Mucosa of stomach (tissue), 1 donor: ENCODE results near the gene NFYC.

Experiments
- H3K27me3 ChIP-seq: one replicate; pipeline ENCODE4 v1.7.0; 2013; ENCODE audit warnings: mild to moderate bottlenecking, low read length; ENCODE audit not compliant: control insufficient read depth, insufficient read depth
- H3K36me3 ChIP-seq: one replicate; pipeline ENCODE4 v1.7.0; 2013; ENCODE audit warnings: low read length; ENCODE audit not compliant: control insufficient read depth, insufficient read depth
- H3K4me1 ChIP-seq: one replicate; pipeline ENCODE4 v1.7.0; 2013; ENCODE audit warnings: mild to moderate bottlenecking, low read length; ENCODE audit not compliant: control insufficient read depth, insufficient read depth
- H3K4me3 ChIP-seq: one replicate; pipeline ENCODE4 v1.7.0; 2013; ENCODE audit warnings: low read length
- H3K9ac ChIP-seq: one replicate; pipeline ENCODE4 v1.7.0; 2013; ENCODE audit warnings: mild to moderate bottlenecking, low read length, moderate library complexity
- H3K9me3 ChIP-seq: one replicate; pipeline ENCODE4 v1.7.0; 2013; ENCODE audit warnings: mild to moderate bottlenecking, low read length, moderate library complexity; ENCODE audit not compliant: control insufficient read depth
- donor health status: Pancreatic carcinoma.

Gene NFYC

DNA sequence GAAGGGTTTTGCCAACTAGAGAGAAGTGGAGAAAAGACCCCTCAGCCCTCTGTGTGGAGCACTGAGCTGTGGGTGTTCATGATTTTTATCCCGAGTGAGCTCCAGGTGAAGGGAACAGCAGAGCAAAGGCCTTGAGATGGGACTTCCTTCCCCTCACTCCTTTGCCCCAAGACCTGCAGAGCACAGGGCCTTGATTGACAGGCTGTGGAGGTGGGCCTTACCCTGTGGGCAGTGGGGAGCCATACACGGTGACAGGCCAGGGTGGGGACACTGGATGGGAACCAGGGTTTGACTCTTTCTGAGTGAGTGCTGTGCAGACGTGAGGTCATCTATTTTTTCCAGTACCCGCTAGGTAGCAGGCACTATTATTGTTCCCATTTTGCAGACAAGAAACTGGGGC is 102.5 kb downstream of the NFYC start:
- Histone ChIP-seq H3K36me3 (no peaks in the 10 kb centered on the region), H3K27me3 (no peaks in the 10 kb centered on the region), H3K9ac (no peak overlapping the region), H3K9me3 (no peaks in the 10 kb centered on the region), H3K4me3 (no peak overlapping the region), H3K4me1 (peaks cover 11% of the 10 kb centered on the region)

DNA sequence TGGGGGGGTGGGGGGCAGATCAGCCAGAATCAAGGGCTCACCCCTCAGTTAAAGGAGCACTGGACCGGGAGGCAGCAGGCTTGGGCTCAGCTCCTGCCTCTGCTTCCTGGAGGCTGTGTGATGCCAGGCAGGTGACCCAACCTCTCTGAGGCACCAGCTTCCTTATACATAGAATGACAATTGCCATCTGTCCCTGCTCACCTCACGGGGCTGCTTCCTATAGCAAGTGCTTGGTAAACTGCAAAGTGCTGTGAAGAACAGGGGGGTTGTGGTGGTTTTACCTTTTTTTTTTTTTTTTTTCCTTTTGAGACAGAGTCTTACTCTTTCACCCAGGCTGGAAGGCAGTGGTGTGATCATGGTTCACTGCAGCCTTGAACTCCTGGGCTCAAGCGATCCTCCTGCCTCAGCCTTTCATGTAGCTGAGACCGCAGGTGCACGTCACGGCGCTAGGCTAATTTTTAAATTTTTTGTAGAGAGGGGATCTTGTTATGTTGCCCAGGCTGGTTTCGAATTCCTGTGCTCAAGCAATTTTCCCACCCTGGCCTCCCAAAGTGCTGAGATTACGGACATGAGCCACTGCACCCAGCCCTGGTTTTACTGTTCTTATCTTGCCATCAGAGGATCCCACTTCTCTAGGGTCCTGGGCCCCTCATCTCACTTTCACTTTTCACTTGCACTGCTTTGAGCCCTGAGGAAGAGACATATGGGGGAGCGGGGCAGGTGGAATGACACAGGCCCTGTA is 103.6 kb downstream of the NFYC start:
- Histone ChIP-seq H3K9ac (no peak overlapping the region), H3K4me1 (peaks cover 21% of the 10 kb centered on the region), H3K36me3 (no peaks in the 10 kb centered on the region), H3K9me3 (no peaks in the 10 kb centered on the region), H3K4me3 (no peak overlapping the region), H3K27me3 (no peaks in the 10 kb centered on the region)

DNA sequence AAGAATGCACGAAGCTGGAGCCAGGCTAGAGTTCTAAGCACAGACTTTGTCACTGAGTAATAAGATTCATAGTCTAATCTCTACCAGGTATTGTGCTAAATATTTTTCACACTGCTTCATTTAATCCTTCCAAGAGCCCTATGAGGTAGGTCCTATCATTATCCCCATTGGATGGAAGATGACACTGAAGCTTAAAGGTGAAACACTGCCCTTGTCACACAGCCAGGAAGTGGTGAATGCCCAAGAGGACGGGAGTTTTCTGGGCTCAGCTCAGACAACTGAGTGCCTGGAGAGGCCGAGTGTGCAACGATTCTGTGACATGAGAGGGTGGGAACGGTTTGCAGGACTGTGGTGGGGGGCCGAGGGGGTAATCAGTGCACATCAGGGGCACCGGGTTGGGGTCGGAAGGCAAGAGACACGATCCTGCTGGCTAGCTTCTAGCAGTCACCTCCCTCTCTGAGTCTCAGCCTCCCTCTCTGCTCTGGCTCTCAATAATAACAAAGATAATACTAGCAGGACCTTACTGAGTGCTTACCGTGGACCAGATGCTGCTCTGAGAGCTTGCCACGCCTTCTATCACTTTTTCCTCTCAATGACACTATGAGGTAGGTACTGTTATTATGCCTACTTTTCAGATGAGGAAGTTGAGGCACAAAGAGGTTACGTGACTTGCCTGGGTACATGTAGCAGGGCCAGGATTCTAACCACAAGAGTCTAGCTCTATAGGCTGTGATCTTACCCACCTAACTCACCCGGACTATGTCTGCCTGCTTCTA is 104.5 kb downstream of the NFYC start:
- Histone ChIP-seq H3K9ac (no peak overlapping the region), H3K36me3 (no peaks in the 10 kb centered on the region), H3K4me1 (peaks cover 26% of the 10 kb centered on the region), H3K9me3 (no peaks in the 10 kb centered on the region), H3K27me3 (no peaks in the 10 kb centered on the region), H3K4me3 (no peak overlapping the region)

DNA sequence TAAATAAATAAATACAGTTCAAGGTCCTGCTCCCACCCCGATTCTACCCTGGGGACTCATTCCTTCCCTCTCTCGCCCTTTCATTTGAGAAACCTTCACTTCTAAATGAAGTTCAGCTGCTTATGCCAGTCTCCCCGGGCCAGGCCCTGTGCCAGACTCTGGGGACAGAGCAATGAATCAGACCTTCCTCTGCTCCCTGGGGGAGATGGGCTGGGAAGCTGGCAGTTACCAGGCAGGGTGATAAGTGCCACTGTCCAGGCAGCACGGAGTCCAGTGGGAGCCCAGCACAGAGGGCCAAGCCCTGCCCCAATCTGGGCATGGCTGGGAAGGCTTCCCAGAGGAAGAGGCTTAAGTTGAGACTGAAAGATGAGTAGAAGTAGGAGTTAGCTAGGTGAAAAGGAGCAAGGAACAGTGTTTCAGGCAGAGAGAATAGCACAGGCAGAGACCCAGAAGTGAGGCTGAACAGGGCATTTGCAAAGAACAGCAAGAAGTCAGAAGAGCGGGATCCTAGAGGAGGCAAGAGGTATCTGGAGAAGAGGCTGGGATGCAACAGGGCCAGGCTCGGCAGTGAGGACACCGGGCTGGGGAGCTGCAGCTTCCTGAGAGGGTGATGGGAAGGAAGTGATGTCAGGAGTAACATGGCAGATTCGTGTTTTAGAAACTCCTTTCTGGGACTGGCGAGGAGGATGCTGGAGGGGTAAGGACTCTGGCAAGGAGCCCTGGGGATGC is 105.6 kb downstream of the NFYC start:
- Histone ChIP-seq H3K4me3 (no peak overlapping the region), H3K9ac (peak overlapping the region; percentile 22), H3K9me3 (no peaks in the 10 kb centered on the region), H3K4me1 (peaks cover 37% of the 10 kb centered on the region), H3K27me3 (no peaks in the 10 kb centered on the region), H3K36me3 (no peaks in the 10 kb centered on the region)

DNA sequence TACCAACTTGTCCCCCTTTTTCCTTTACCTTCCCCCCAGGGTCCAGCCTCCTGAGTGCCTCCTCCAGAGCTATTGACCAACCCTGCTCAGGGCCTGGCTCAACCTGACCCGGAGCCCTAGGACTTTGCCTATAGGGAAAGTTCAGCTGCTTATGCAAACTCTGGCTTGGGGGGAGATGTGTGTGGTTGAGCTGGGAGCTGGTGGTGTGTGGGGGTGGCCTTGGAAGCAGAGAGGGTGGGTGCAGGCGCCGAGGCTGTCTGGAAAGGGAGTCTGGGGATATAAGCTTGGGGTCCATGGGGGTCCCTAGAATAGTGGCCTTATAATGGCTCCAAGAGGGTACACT is 106.1 kb downstream of the NFYC start:
- Histone ChIP-seq H3K4me1 (peaks cover 40% of the 10 kb centered on the region), H3K27me3 (no peaks in the 10 kb centered on the region), H3K36me3 (no peaks in the 10 kb centered on the region), H3K9ac (no peak overlapping the region), H3K4me3 (no peak overlapping the region), H3K9me3 (no peaks in the 10 kb centered on the region)

DNA sequence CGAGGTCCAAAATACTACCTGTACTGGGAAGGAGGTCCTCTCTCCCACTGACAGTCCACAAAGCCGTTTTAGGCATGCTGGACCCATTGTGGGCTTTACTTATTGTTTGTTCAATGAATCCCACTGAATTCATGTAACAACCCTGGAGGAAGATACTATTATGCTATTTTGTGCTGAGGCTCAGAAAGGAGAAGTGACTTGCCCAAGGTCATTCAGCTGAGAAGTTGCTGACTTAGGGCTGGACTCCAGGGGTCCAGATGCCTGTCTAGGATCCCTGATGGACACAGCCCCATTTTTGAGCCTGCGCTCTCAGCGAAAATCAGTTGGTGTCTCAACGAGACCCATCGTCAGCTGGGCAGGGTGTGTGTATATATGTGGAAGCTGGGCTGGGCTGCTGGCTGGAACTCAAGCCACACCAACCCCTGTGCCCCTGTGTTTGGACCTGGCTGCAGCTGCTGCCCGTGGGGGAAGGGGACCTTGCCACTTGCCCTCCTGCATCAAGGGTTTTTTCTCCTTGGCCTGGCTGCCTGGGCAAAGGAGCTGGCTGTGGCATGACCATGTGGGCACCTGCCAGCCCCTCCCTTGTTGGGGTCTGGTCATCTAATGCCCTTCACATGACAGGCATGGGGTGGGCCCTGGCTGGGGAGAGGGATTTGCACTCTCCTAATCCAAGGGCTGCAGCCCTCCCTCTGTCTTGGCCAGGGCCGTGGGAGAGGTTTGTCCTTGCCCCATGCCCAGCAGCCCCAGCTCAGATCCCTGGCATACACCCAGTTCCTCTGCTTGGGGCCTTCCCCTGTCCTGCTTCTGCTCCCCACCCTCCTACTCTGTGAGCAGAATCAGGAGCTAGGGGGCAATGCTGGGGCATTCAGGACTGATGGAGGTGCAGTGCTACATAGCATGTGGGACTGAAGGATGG is 107.1 kb downstream of the NFYC start:
- Histone ChIP-seq H3K36me3 (no peaks in the 10 kb centered on the region), H3K4me3 (no peak overlapping the region), H3K27me3 (no peaks in the 10 kb centered on the region), H3K9me3 (no peaks in the 10 kb centered on the region), H3K9ac (no peak overlapping the region), H3K4me1 (peaks cover 47% of the 10 kb centered on the region)

DNA sequence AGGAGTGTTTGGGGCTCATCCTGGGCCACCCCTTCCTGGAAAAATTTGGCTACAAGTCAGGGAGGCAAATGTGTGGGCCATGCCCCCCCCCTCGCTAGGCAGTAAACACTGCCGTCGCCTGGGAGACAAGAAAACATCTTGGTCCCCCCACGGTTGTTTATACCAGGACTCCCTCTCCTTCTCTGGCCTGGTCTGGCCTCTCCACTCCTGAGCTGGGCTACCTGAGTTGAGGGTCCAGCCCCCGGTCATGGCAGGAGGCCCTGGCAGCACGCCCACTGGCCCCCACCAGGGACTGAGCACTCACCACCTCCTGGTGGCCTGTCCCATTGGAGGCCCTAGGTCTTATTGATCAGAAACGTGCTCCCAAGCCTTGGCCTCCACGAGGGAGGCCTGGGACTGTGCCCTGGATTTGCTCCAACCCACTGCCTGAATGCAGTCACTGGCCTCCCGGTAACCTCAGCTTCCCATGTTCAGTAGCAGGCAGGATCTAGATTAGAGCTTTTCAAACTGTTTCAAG is 107.9 kb downstream of the NFYC start:
- H3K9ac ChIP-seq: no peak overlapping the region
- H3K4me1 ChIP-seq: peaks cover 47% of the 10 kb centered on the region
- H3K4me3 ChIP-seq: no peak overlapping the region
- no peaks in the 10 kb centered on the region for H3K36me3 ChIP-seq
- H3K9me3 ChIP-seq: no peaks in the 10 kb centered on the region
- H3K27me3 ChIP-seq: no peaks in the 10 kb centered on the region

DNA sequence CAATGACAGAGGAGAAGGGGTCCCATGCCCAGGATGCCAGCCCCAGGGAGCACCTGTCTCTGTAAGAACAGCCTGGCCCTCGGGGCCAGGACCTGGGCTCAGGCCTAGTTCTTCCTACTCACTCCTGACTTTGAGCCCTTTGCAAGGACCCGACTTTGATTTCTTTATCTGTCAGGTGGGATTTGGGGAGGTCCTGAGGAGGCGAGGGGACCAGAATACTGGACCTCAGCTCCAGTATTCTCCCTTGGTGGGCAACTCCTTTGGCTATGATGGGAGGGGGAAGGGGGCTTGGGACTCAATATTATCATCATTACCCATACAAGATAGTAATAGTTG is 110.2 kb downstream of the NFYC start:
- Histone ChIP-seq H3K27me3 (no peaks in the 10 kb centered on the region), H3K9ac (peak overlapping the region; percentile 51), H3K9me3 (no peaks in the 10 kb centered on the region), H3K4me3 (peak overlapping the region; percentile 45), H3K4me1 (peaks cover 47% of the 10 kb centered on the region), H3K36me3 (no peaks in the 10 kb centered on the region)

DNA sequence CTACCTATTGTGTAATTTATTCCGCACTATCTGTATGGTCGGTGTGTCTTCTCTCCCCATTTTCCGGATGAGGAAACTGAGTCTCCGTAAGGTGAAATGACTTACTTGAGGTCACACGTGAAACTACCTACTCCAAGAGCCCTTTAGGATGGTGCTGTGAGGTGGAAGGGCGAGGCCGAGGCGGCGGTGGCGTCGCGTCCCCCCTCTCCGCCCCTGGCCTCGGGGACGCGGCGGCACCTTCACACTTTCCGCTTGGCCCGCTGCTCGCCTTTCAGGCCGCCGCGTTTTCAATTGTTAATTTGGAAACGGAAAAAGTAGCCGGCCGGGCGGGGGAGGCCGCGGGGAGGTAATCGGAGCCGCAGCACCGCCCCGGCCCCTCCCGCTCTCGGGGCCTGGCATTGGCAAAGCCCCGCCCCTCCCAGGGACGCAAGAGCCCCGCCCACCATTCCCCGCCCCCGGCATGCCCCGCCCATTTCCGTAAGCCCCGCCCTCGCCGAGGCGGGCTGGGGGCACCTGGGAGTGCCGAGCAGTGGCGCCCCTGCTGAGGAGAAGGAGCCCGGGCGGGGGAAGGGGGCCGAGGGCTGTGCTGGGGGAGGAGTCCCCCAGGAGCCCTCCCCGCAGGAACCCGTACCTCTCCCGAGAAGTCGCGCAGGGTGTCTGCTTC is 110.7 kb downstream of the NFYC start:
- Histone ChIP-seq H3K4me1 (peaks cover 43% of the 10 kb centered on the region), H3K4me3 (peak overlapping the region; percentile 45)

DNA sequence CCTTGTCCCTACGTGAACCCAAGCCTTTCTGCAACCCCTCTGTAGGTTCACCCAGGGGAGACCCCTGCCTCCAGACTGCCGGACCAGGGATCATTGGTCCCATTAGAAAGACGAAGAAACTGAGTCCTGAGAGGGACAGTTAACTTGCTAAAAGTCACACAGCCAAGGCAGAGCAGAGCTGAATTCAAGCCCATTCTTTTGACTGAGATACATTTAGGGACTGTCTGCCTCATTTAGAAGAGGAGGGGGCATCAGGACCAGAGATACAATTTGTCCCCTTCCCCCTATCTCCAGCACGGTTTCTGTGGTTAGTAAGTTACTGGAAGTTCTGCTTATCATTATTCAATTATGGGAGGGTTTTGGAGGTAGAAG is 111.2 kb downstream of the NFYC start:
- no peaks in the 10 kb centered on the region for H3K27me3 ChIP-seq
- no peak overlapping the region for H3K9ac ChIP-seq
- peak overlapping the region; percentile 8 for H3K4me3 ChIP-seq
- H3K9me3 ChIP-seq: no peaks in the 10 kb centered on the region
- peaks cover 42% of the 10 kb centered on the region for H3K4me1 ChIP-seq
- no peaks in the 10 kb centered on the region for H3K36me3 ChIP-seq

More for the DNA sequence above, 110.7 kb downstream of the NFYC start:
- Histone ChIP-seq H3K36me3 (no peaks in the 10 kb centered on the region), H3K9me3 (no peaks in the 10 kb centered on the region), H3K27me3 (no peaks in the 10 kb centered on the region), H3K9ac (peak overlapping the region; percentile 51)

DNA sequence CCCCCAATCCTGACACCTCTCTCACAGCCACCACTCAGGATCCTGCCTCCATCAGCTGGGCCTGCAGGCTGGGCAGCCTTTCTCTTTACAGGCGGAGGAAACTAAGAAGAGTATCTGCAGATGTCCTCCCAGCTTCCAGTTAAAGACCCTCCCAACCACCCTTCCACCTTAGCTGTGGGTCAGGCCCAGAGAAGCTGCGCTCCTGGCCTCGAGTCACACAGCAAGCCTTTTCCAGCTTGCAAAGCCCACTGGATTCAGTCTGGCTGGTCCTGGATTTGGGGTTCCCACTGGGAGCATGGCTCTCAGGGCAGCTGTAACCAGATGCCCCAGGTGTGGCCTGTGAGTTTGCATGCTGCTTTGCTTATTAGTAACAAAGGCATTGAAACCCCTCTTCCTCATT is 111.9 kb downstream of the NFYC start:
- Histone ChIP-seq H3K27me3 (no peaks in the 10 kb centered on the region), H3K9me3 (no peaks in the 10 kb centered on the region), H3K4me1 (peaks cover 42% of the 10 kb centered on the region)

More for the DNA sequence above, 111.9 kb downstream of the NFYC start:
- H3K9ac ChIP-seq: no peak overlapping the region
- no peak overlapping the region for H3K4me3 ChIP-seq
- H3K36me3 ChIP-seq: no peaks in the 10 kb centered on the region
